Transverse colon (tissue), 4 donors: Measurements from ENCODE around the gene SRPX2. TPM values are rescaled to one million over a fixed set of nuclear protein-coding genes. Genes with fewer than 3 reads are reported as not detected.

Experiments
- DNase-seq: peaks from one replicate; pipeline ENCODE4 v3.0.0-alpha.2; 2019
- H3K27ac ChIP-seq, 4 donors: fragments of 200-600 bp; sonication (generic); 2 replicates each; pipeline ENCODE4 v1.5.1; 2016 to 2018; ENCODE audit warnings: inconsistent platforms in 4 of 4
- H3K27me3 ChIP-seq: fragments of 200-600 bp; sonication (generic); 2 replicates; pipeline ENCODE4 v1.5.1; 2017; ENCODE audit warnings: inconsistent platforms
- H3K36me3 ChIP-seq, 4 donors: fragments of 200-600 bp; sonication (generic); 2 replicates each; pipeline ENCODE4 v1.5.1; 2017 to 2019; ENCODE audit warnings: inconsistent platforms in 4 of 4
- H3K4me1 ChIP-seq, 4 donors: fragments of 200-600 bp; sonication (generic); 2 replicates each; pipeline ENCODE4 v1.5.1; 2017 to 2020; ENCODE audit warnings: inconsistent platforms in 4 of 4
- H3K4me3 ChIP-seq, 4 donors: fragments of 200-600 bp; sonication (generic); 1 replicate in 1 of 4; 2 replicates in 3 of 4; pipeline versions ENCODE4 v1.5.1 to v1.6.1; 2017 to 2019; ENCODE audit warnings: inconsistent platforms in 4 of 4
- H3K9me3 ChIP-seq, 2 donors: fragments of 200-600 bp; sonication (generic); 2 replicates each; pipeline ENCODE4 v1.5.1; 2017 to 2019; ENCODE audit warnings: inconsistent platforms in 2 of 2
- CTCF ChIP-seq, 5 experiments: fragments of 200-600 bp in 3 of 5; fragments of 450-650 bp in 2 of 5; sonication (generic) in 3 of 5; IDR thresholded peaks; 1 replicate in 2 of 5; 2 replicates in 3 of 5; pipeline ENCODE4 v1.5.1; 2016 to 2017; ENCODE audit warnings: antibody characterized with exemption in 5 of 5, inconsistent platforms in 3 of 5, mild to moderate bottlenecking in 2 of 5, moderate library complexity in 1 of 5
- EP300 ChIP-seq: sonication (generic); formaldehyde crosslinking; IDR thresholded peaks from one replicate; pipeline ENCODE4 v1.6.1; 2017; ENCODE audit warnings: antibody characterized with exemption, low read depth
- POLR2A ChIP-seq: fragments of 450-650 bp; IDR thresholded peaks from one replicate; pipeline ENCODE4 v1.6.1; 2016; ENCODE audit warnings: antibody characterized with exemption, mild to moderate bottlenecking, moderate library complexity
- POLR2AphosphoS5 ChIP-seq, 3 donors: sonication (generic); formaldehyde crosslinking; IDR thresholded peaks; one replicate each; pipeline ENCODE4 v1.6.1; 2016; ENCODE audit warnings: antibody characterized with exemption in 3 of 3
- WGBS, 2 donors: methylation state at CpG; one replicate each; pipeline ENCODE4 v1.1.5; 2018; ENCODE audit warnings: low coverage in 1 of 2; 5-methylcytosine and 5-hydroxymethylcytosine counted together
- in situ Hi-C, 4 donors: fragments of 200-750 bp; cut with MboI; loops; one replicate each; pipeline versions ENCODE4 v1.15.0 to v1.15.1; 2017; ENCODE audit warnings: low sequenced_read_pairs in 3 of 4, low pct_ligation_motif_present in 1 of 4, low pct_unique_long_range_greater_than_20kb in 1 of 4
- intact Hi-C: fragments of 100-400 bp; cut with DNase I; formaldehyde crosslinking; loops from one replicate; pipeline ENCODE4 v1.15.1; 2023; ENCODE audit warnings: low total_unique reads
- total RNA-seq, 4 donors: library from RNA; depleted of rRNA; stranded (reverse); fragments of >200 nt; gene quantifications; one replicate each; pipeline ENCODE4 v1.1.0, GENCODE V29; 2016

The SRPX2 gene
- total RNA-seq, 4 donors from 2014 or later: 9.3 to 72.2 (median 13.1) TPM

GRCh38 chrX:100636321-100636991 lies 7.5 kb upstream of the SRPX2 start, which contains the start of gene TSPAN6:
Gene TSPAN6 (minus strand): TSS chrX:100636806. CDS start chrX:100636694, 112 bp downstream.
- TF ChIP-seq POLR2AphosphoS5 (IDR thresholded peaks at IDR 0.05) (peak; percentile 12 to 22 (median 22)), EP300 (no peak), POLR2A (peak; percentile 33), CTCF (IDR thresholded peaks at IDR 0.05) (peak; percentile 34 to 51 (median 43))
- in situ Hi-C loops: no loop called here
- H3K27me3 ChIP-seq: no peaks in the 10 kb centered on the region
- no peaks in the 10 kb centered on the region for H3K9me3 ChIP-seq
- H3K4me1 ChIP-seq: peaks cover 0 to 9% (median 2%) of the 10 kb centered on the region in 4 donors
- peak; percentile 84 for DNase-seq
- H3K27ac ChIP-seq: peak within 1 kb of the TSS; percentile 38 to 85 (median 76)
- intact Hi-C loops: no loop called here
- WGBS, 2 donors: 53% methylated on average over 51 of the region's 51 CpGs; no CpG with 5 or more reads in 1 of the 2 donors
- H3K36me3 ChIP-seq: no peaks in the 10 kb centered on the region
- peak within 1 kb of the TSS; percentile 18 to 64 (median 46) for H3K4me3 ChIP-seq

GRCh38 chrX:100642290-100642689 lies 1.7 kb upstream of the SRPX2 start:
- Histone ChIP-seq H3K27ac (no peak overlapping the region), H3K4me3 (no peak overlapping the region), H3K27me3 (no peaks in the 10 kb centered on the region), H3K9me3 (no peaks in the 10 kb centered on the region), H3K36me3 (no peaks in the 10 kb centered on the region), H3K4me1 (peaks cover 0 to 6% (median 0%) of the 10 kb centered on the region in 4 donors)
- TF ChIP-seq EP300: no peak
- 43 to 57% methylated on average over 1 to 3 of the region's 3 CpGs for WGBS, 2 donors
- in situ Hi-C loops (no loop called here), intact Hi-C loops (no loop called here)
- DNase-seq: no peak

- Histone ChIP-seq H3K27ac (peak overlapping the region; percentile 43 to 60 (median 52)), H3K4me1 (peaks cover 0 to 15% (median 2%) of the 10 kb centered on the region in 4 donors), H3K27me3 (no peaks in the 10 kb centered on the region), H3K4me3 (no peak overlapping the region), H3K9me3 (no peaks in the 10 kb centered on the region), H3K36me3 (no peaks in the 10 kb centered on the region)
- intact Hi-C loops (no loop called here), in situ Hi-C loops (no loop called here)
- 88 to 90% methylated on average over 2 to 11 of the region's 11 CpGs for WGBS, 2 donors
- TF ChIP-seq POLR2A (no peak), POLR2AphosphoS5 (IDR thresholded peaks at IDR 0.05) (no peak), EP300 (no peak), CTCF (IDR thresholded peaks at IDR 0.05) (no peak)
- DNase-seq: no peak
These were observed 787 bp upstream of the SRPX2 start for GRCh38 chrX:100643212-100643611.

- Histone ChIP-seq H3K27ac (peak overlapping the region; percentile 46 to 65 (median 54)), H3K4me3 (no peak overlapping the region), H3K9me3 (no peaks in the 10 kb centered on the region), H3K36me3 (no peaks in the 10 kb centered on the region), H3K27me3 (no peaks in the 10 kb centered on the region), H3K4me1 (peaks cover 0 to 32% (median 11%) of the 10 kb centered on the region in 4 donors)
- whole genome bisulfite sequencing, 2 donors: 65 to 80% methylated on average over 1 to 4 of the region's 4 CpGs
- in situ Hi-C loops: no loop called here
- no peak for DNase-seq
- TF ChIP-seq POLR2A: no peak
- intact Hi-C loops: no loop called here
These were observed 1.1 kb downstream of the SRPX2 start for GRCh38 chrX:100645106-100645505.

- WGBS, 2 donors: 19% methylated on average over 1 of the region's 1 CpG; no CpG with 5 or more reads in 1 of the 2 donors
- no peak for TF ChIP-seq CTCF (IDR thresholded peaks at IDR 0.05)
- no peak for TF ChIP-seq EP300
- TF ChIP-seq POLR2AphosphoS5 (IDR thresholded peaks at IDR 0.05): no peak
- TF ChIP-seq POLR2A: no peak
- Histone ChIP-seq H3K9me3 (no peaks in the 10 kb centered on the region), H3K27me3 (no peaks in the 10 kb centered on the region), H3K27ac (peak overlapping the region; percentile 79 to 84 (median 82)), H3K36me3 (no peaks in the 10 kb centered on the region), H3K4me1 (peaks cover 0 to 38% (median 11%) of the 10 kb centered on the region in 4 donors), H3K4me3 (no peak overlapping the region)
- DNase-seq: no peak
- in situ Hi-C loops (no loop called here), intact Hi-C loops (no loop called here)
These were observed 3.1 kb downstream of the SRPX2 start for GRCh38 chrX:100647095-100647494.
